HG03520 (cell line): ENCODE results near the gene TPST2.
"Not testable (repeated sequence)": the region's sequence is repeated elsewhere in the genome, so short reads cannot be mapped to it uniquely, and the experiment has no call there.

Source experiments
- ATAC-seq: cut with Tn5 transposase; IDR thresholded peaks from one replicate; pipeline ENCODE4 v1.9.1; 2021; ENCODE audit warnings: mild to moderate bottlenecking, moderate library complexity; ENCODE audit not compliant: unreplicated experiment

The TPST2 gene

DNA sequence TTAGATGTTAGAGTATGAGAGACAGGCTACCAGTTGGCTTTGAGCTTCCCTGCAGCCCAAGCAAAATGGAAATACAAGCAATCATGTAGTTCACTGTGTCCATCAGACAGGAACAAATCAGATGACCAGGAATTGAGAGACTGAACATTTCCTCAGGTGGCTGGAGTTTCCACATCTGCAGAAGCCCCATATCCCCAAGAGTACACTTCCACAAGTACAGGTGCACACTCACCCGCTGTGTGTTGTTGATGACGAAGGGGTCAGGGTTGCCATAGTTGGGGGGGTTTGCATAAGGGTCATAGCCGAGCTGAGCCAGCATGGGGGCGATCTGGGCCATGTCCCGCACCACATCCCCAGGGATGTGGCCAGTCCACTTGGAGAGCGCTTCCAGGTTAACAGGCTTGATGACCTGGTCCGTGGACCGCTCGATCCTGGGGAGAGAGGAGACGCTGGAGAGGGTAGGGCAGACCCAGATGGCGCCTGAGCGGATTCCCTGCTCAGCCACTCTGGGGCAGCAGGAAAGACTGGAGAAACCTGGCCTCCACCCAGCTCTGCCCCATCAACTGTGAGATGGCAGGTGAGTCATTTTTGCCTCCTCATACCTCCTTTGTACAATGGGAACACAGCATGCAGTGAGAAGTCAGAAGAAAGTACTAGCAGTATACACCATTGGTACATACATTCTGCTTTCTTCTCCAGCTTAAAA lies 53.7 kb downstream of the TPST2 start:
- ATAC-seq = no peak

DNA sequence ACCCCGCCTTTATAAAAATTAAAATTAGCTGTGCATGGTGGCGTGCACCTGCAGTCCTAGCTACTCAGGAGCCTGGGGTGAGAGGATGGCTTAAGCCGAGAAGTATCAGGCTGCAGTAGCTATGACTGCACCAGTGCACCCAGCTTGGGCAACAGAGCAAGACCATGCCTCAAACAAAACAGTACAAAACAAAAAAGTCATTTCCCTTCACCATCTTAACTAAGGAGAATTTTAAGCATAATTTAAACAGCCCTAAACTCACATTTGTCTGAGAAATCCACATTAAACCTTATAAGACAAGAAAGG lies 54.4 kb downstream of the TPST2 start:
- ATAC-seq = no peak

GRCh38 chr22:26534874-26535602 lies 54.9 kb downstream of the TPST2 start:
- no peak for ATAC-seq

DNA sequence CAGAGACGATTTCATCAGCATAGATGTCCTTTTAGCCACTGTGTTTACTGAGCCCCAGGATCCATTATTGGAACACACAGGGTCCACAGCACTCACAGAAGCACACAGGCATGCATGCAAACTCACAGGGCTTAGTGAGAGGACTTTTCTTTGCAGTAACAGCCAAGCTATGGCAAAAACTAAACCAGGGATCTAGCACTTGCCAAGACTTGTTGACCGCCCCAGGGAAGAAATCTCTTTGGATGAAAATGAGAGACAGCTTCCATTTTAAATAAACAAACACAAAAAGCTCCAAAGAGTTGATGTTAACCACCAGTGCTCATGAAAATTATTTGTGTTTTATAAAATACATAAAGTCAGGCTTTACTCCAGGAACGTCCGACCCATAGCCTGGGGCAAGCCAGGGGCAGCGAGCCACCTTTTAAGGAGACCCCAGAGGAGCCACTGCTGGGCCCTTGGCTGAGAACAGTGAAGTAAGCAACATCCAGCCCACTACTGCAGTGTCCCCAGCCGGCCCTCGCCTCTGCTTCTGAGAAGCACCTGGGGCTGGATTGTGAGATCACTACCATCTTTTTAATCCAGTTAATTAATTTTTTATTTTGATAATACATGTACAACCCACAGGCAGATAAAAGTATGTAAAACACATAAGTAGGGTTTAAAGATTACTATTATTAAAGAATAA lies 55.6 kb downstream of the TPST2 start:
- ATAC-seq = no peak

DNA sequence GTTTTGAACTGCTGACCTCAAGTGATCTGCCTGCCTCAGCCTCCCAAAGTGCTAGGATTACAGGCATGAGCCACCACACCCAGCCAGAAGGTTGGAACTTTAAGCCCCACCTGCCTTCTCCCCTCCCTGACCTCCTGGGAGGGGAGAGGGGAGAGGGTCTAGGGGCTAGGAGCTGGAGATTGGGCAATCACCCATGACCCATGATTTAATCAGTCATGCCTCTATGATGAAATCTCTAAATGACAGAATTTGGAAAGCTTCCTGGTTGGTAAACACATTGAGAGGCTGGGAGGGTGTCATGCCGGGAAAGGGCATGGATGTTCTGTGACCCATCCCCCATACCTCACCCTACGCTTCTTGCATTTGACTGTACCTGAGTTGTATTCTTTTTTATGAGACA lies 60.6 kb downstream of the TPST2 start:
- no peak for ATAC-seq

DNA sequence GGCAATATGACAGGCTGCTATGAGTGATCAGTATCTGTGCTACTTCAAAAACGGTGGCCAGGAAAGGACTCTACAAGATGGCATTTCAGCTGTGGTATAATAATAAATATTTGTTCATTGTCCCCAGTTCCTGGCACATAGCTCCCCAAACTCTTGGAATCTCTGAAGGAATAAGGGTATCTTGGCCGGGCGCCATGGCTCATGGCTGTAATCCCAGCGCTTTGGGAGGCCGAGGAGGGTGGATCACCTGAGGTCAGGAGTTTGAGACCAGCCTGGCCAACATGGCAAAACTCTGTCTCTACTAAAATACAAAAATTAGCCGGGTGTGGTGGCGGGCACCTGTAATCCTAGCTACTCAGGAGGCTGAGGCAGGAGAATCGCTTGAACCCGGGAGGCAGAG lies 61.4 kb downstream of the TPST2 start:
- ATAC-seq = not testable (repeated sequence)

- ATAC-seq = no peak
These were observed 62.1 kb downstream of the TPST2 start for GRCh38 chr22:26527574-26528465.

GRCh38 chr22:26527167-26527566 lies 62.8 kb downstream of the TPST2 start:
- no peak for ATAC-seq

- no peak for ATAC-seq
These were observed 63.9 kb downstream of the TPST2 start for GRCh38 chr22:26525946-26526564.

DNA sequence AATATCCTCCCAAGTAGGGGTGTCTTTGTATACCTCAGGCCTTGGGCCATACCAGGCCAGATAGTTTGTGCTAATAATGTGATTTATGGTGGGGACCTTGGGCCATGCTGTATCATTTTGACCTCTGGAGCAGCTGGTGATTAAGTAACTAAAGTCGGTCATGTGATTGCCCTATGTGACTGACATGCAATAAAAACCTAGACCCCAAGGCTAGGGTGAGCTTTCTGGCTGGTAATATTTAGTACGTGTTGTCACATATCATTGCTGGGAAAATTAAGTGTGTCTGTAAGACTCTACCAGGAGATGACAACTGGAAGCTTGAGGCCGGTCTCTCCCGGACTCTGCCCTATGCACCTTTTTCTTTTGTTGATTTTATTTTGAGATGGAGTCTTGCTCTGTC lies 65.1 kb downstream of the TPST2 start:
- no peak for ATAC-seq

- ATAC-seq = no peak
These were observed 67.3 kb downstream of the TPST2 start for GRCh38 chr22:26522592-26522991.

DNA sequence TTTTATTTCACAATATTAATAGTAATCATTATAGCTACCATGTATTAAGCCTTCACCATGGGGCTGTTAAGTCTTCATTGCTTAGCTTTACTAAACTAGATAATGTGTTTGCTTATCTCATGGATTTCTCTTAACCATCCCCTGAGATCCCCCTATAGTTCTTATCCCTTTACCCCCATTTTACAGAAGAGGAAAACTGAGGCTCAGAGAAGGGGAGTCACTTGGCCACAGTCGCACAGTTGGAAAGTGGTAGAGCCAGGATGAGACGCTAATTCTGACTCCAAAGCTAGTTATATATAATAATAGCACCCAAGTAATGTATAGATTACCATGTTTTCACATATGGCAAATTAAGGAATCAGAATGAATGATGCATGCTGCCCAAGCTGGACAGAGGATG lies 67.9 kb downstream of the TPST2 start:
- ATAC-seq = no peak

- no peak for ATAC-seq
These were observed 72.5 kb downstream of the TPST2 start for GRCh38 chr22:26517429-26517828.

- no peak for ATAC-seq
These were observed 73.4 kb downstream of the TPST2 start for GRCh38 chr22:26516503-26516902.

GRCh38 chr22:26515931-26516330 lies 74.0 kb downstream of the TPST2 start:
- ATAC-seq = no peak

- ATAC-seq = no peak
These were observed 75.3 kb downstream of the TPST2 start for GRCh38 chr22:26514419-26515161.

DNA sequence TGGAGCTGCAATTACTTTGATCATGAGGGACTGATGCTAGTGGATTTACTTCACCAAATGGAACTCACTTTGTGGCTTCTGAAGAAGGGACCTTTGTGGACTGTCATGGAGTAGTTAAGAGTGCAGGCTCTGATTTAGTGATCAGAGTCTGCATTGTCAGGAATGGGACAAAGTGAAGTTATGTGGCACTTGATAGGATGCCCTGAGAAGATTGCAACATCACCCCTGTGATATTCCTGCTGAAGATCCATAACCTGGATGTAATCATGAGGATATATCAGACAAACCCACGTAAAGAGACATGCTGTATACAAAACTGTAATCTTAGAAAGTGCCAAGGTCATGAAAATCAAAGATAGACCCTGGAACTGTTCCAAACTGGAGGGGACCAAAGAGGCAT lies 76.1 kb downstream of the TPST2 start:
- no peak for ATAC-seq

DNA sequence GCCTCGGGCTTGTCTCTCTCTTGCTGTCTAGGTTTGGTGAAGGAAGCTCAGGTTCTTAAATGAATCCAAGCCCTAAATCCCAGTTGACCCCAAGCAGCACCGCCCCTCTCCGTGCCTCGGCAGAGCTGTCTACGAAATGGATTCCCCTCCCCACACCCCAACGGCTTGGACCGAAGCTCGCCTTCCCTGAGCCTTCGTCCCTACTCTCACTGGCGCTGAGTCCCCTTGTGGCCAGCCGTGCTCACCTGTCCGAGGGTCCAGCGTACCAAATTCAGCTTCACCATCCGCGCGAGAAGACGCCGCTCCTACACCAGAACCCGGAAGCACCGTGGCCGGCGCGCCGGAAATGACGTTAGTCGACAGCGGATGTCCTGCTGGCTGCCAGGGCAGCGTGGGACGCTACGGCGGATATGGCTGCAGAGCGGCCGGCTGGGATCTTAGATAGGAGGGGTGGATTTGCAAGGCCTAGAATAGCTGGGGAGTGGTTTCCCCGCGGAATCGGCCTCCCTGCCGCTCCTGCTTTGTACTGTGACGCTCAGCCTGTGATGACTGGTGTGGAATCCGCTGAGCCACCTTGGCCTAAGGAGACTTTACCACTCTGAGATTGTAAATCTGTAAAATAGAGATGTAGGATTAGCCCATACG lies 77.7 kb downstream of the TPST2 start, which contains the start of gene TFIP11:
Gene TFIP11 (minus strand): TSS at position 325 of the 645 bp plus-strand sequence. CDS start 2,201 bp downstream, outside the sequence.
- ATAC-seq = peak; percentile 89

- no peak for ATAC-seq
These were observed 81.8 kb downstream of the TPST2 start for GRCh38 chr22:26508148-26508547.
